ENCODE measurements around the gene CAMP. TPM values are rescaled to one million over a fixed set of nuclear protein-coding genes. Genes with fewer than 3 reads are reported as not detected.

Gene CAMP
- total RNA-seq, 2 experiments from 2014 or later, result not detected

DNA sequence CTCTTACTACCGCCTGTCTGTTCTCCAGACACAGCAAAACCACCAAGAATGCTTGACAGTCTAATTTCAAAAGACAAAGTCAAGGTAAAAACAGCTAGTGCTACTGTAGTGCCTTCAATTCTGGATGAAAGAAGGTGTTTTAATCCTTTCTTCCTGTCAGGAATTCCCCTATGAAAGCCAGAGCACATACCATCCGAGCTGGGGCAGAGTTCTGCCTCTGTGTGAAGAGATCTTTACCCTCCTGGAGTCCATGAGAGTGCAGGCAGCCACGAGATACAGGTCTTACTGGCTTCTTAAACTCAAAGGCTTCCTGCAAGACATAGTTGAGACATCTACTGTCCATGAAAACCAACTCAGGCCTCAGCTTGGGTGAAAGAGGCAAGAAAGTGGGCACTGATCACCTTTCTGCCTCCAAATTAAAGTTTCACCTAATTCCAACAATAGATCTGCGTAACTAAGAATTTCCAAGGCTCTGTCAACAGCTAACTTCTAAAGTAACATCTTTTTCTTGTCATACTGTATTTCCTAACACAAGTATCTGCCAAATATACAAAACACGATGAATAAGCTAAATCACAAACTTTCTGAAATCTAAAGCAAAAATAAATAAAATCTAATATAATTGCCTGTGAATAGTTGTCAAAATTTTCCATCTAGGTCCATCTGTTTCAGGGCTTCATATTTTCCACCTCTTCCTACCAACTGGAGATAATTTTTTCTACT lies 42.6 kb upstream of the CAMP start:
- H3K27ac ChIP-seq (ENCODE audit: low read depth in 1 of 2, low read length in 2 of 2), result no peak overlapping the region
- DNase-seq (no peak), ATAC-seq (ENCODE audit: poor library complexity) (no peak)
- Mint-ChIP-seq H3K27ac (no peak overlapping the region), H3K4me1 (ENCODE audit: low read depth) (no peaks in the 10 kb centered on the region), H3K4me3 (no peak overlapping the region), H3K36me3 (ENCODE audit: low read depth) (no peaks in the 10 kb centered on the region), H3K27me3 (peaks cover 17% of the 10 kb centered on the region), H3K9me3 (no peaks in the 10 kb centered on the region)
- H3K9me3 ChIP-seq (ENCODE audit: control insufficient read depth in 1 of 2, insufficient read depth in 1 of 2, low read length in 2 of 2), result no peaks in the 10 kb centered on the region
- no peak overlapping the region for H3K4me3 ChIP-seq (ENCODE audit: low read length)
- H3K27me3 ChIP-seq (ENCODE audit: control insufficient read depth in 1 of 2, insufficient read depth in 2 of 2, low read length in 2 of 2), result no peaks in the 10 kb centered on the region
- ChIA-PET POLR2A (no interaction called here), CTCF (no interaction called here)
- TF ChIP-seq, protein P1, sequence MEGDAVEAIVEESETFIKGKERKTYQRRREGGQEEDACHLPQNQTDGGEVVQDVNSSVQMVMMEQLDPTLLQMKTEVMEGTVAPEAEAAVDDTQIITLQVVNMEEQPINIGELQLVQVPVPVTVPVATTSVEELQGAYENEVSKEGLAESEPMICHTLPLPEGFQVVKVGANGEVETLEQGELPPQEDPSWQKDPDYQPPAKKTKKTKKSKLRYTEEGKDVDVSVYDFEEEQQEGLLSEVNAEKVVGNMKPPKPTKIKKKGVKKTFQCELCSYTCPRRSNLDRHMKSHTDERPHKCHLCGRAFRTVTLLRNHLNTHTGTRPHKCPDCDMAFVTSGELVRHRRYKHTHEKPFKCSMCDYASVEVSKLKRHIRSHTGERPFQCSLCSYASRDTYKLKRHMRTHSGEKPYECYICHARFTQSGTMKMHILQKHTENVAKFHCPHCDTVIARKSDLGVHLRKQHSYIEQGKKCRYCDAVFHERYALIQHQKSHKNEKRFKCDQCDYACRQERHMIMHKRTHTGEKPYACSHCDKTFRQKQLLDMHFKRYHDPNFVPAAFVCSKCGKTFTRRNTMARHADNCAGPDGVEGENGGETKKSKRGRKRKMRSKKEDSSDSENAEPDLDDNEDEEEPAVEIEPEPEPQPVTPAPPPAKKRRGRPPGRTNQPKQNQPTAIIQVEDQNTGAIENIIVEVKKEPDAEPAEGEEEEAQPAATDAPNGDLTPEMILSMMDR (IDR thresholded peaks at IDR 0.05), result no peak
- intact Hi-C loops (cut with DNase I, micrococcal nuclease), result loop anchor here in 1 of 2 experiments (10.0 kb wide), 1 partner anchor 64 kb away; the partner anchor contains the start of gene ZNF589
- H3K4me1 ChIP-seq (ENCODE audit: insufficient read depth, low read length), result no peaks in the 10 kb centered on the region
- no peaks in the 10 kb centered on the region for H3K36me3 ChIP-seq (ENCODE audit: insufficient read depth, low read length)

DNA sequence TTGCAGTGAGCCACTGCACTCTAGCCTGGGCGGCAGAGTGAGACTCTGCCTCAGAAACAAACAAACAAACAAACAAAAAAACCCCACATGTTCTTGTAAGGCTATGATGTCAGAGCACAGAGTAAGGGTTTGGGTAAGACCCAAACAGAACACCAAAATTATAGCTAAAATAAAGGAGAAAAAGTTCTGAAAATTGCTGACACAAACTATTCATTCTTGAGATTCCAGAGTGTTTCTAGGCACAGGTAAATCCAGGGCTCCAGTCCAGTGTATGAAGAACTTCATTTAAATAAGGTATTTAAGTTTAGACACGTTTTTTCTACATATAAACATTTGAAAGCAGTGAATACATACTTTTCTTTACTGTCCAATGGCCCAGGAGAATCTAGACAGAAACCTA lies 39.0 kb upstream of the CAMP start:
- CTCF ChIA-PET, result no interaction called here
- POLR2A ChIA-PET, result no interaction called here

DNA sequence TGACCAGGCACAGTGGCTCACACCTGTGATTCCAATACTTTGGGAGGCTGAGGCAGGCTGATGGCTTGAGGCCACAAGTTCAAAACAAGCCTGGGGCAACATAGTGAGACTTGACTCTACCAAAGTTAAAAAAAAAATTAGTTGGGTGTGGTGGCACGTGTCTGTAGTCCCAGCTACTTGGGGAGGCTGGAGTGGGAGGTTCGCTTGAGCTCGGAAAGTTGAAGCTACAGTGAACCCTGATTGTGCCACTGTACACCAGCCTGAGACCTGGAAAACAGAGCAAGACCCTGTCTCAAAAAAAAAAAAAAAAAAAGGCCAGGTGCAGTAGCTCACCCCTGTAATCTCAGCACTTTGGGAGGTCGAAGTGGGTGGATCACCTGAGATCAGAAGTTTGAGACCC lies 38.2 kb upstream of the CAMP start:
- Mint-ChIP-seq H3K36me3 (ENCODE audit: low read depth) (no peaks in the 10 kb centered on the region), H3K4me1 (ENCODE audit: low read depth) (peaks cover 19% of the 10 kb centered on the region), H3K27ac (no peak overlapping the region), H3K9me3 (no peaks in the 10 kb centered on the region), H3K27me3 (peaks cover 33% of the 10 kb centered on the region), H3K4me3 (peak overlapping the region; percentile 20)
- Histone ChIP-seq H3K36me3 (ENCODE audit: insufficient read depth, low read length) (no peaks in the 10 kb centered on the region), H3K4me3 (ENCODE audit: low read length) (no peak overlapping the region), H3K4me1 (ENCODE audit: insufficient read depth, low read length) (peaks cover 18% of the 10 kb centered on the region), H3K27me3 (ENCODE audit: control insufficient read depth in 1 of 2, insufficient read depth in 2 of 2, low read length in 2 of 2) (peaks cover 0 to 9% of the 10 kb centered on the region in 2 experiments), H3K27ac (ENCODE audit: low read depth in 1 of 2, low read length in 2 of 2) (no peak overlapping the region), H3K9me3 (ENCODE audit: control insufficient read depth in 1 of 2, insufficient read depth in 1 of 2, low read length in 2 of 2) (no peaks in the 10 kb centered on the region)
- intact Hi-C loops (cut with DNase I, micrococcal nuclease), result loop anchor here in 1 of 2 experiments (10.0 kb wide), 1 partner anchor 60 kb away; the partner anchor contains the start of gene ZNF589
- no peak for DNase-seq
- ChIA-PET POLR2A (no interaction called here), CTCF (no interaction called here)
- TF ChIP-seq, protein P1 (IDR thresholded peaks at IDR 0.05), result no peak
- ATAC-seq (ENCODE audit: poor library complexity), result no peak

More for the DNA sequence above, 39.0 kb upstream of the CAMP start:
- intact Hi-C loops (cut with DNase I, micrococcal nuclease), result loop anchor here in 1 of 2 experiments (10.0 kb wide), 1 partner anchor 61 kb away; the partner anchor contains the start of gene ZNF589
- no peak overlapping the region for H3K27ac Mint-ChIP-seq
- no peak overlapping the region for H3K27ac ChIP-seq (ENCODE audit: low read depth in 1 of 2, low read length in 2 of 2)
- TF ChIP-seq, protein P1 (IDR thresholded peaks at IDR 0.05), result no peak
- H3K27me3 ChIP-seq (ENCODE audit: control insufficient read depth in 1 of 2, insufficient read depth in 2 of 2, low read length in 2 of 2), result peaks cover 0 to 9% of the 10 kb centered on the region in 2 experiments
- H3K36me3 Mint-ChIP-seq (ENCODE audit: low read depth), result no peaks in the 10 kb centered on the region
- no peaks in the 10 kb centered on the region for H3K9me3 ChIP-seq (ENCODE audit: control insufficient read depth in 1 of 2, insufficient read depth in 1 of 2, low read length in 2 of 2)
- H3K27me3 Mint-ChIP-seq, result peaks cover 33% of the 10 kb centered on the region
- H3K4me3 ChIP-seq (ENCODE audit: low read length), result no peak overlapping the region
- no peaks in the 10 kb centered on the region for H3K36me3 ChIP-seq (ENCODE audit: insufficient read depth, low read length)
- peaks cover 19% of the 10 kb centered on the region for H3K4me1 Mint-ChIP-seq (ENCODE audit: low read depth)
- no peaks in the 10 kb centered on the region for H3K9me3 Mint-ChIP-seq
- peaks cover 18% of the 10 kb centered on the region for H3K4me1 ChIP-seq (ENCODE audit: insufficient read depth, low read length)
- H3K4me3 Mint-ChIP-seq, result no peak overlapping the region
- ATAC-seq (ENCODE audit: poor library complexity) (no peak), DNase-seq (no peak)
